ENCODE results near the gene MOV10.

MOV10 gene

DNA sequence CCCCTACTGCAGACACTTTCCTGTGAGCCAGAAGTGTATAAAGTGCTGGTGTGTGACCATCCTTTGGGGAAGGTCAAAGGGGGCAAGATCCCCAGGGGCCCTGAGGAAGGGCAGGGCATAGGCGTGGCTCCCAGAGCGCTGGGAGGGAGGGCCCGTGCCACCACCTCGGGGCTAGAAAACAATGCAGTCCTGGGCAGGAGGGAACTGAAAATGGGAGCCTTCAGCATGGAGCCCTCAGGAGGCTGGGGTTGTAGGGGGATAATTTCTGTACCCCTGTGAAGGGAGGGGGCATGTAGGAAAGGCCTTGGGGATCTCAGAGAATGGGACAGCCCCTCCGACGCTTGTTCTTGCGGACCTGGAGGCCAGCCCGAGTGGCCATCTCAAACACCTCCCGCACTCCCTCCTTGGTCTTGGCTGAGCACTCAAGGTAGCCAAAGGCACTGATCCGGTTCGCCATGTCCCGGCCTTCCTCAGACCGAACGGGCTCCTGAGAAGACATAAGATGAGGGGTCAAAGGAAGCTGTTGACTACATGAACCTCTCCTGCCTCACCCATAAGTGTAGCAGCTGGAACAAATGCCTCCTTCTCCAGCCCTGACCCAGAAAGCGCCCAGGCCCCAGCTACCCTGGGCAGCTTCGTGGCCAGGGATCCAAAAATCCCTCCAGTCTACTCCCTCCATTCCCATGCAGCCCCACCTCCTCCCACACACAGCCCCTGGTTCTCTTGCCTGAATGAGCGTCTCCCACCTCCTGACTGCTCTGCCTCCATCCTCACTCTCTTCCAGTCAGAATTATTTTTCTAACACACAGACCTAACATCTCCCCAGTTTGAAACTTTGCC is 27.0 kb downstream of the MOV10 start:
- DNase-seq (ENCODE audit: low read depth) = no peak
- TF ChIP-seq, protein P1, sequence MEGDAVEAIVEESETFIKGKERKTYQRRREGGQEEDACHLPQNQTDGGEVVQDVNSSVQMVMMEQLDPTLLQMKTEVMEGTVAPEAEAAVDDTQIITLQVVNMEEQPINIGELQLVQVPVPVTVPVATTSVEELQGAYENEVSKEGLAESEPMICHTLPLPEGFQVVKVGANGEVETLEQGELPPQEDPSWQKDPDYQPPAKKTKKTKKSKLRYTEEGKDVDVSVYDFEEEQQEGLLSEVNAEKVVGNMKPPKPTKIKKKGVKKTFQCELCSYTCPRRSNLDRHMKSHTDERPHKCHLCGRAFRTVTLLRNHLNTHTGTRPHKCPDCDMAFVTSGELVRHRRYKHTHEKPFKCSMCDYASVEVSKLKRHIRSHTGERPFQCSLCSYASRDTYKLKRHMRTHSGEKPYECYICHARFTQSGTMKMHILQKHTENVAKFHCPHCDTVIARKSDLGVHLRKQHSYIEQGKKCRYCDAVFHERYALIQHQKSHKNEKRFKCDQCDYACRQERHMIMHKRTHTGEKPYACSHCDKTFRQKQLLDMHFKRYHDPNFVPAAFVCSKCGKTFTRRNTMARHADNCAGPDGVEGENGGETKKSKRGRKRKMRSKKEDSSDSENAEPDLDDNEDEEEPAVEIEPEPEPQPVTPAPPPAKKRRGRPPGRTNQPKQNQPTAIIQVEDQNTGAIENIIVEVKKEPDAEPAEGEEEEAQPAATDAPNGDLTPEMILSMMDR (IDR thresholded peaks at IDR 0.05; ENCODE audit: control insufficient read depth, extremely low read depth, insufficient read depth) = no peak
- H3K4me3 ChIP-seq (ENCODE audit: low read depth, low read length) = no peak overlapping the region

DNA sequence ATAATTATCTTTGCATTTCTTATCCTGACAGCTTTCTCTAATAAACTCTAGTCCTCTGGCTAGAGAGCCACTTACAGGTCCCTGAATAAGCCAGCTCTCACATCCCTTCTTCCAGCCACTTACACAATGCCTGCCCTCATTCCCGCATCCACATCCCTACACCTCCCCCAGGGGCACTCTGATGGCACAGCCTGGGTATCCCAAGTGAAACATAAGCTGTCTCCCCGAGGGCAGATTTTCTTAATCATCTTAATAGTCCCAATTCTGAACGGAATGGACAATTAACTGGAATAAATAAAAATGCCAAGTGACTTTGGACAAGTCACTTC is 27.6 kb downstream of the MOV10 start:
- TF ChIP-seq, protein P1 (IDR thresholded peaks at IDR 0.05; ENCODE audit: control insufficient read depth, extremely low read depth, insufficient read depth) = no peak
- no peak overlapping the region for H3K4me3 ChIP-seq (ENCODE audit: low read depth, low read length)
- DNase-seq (ENCODE audit: low read depth) = no peak

DNA sequence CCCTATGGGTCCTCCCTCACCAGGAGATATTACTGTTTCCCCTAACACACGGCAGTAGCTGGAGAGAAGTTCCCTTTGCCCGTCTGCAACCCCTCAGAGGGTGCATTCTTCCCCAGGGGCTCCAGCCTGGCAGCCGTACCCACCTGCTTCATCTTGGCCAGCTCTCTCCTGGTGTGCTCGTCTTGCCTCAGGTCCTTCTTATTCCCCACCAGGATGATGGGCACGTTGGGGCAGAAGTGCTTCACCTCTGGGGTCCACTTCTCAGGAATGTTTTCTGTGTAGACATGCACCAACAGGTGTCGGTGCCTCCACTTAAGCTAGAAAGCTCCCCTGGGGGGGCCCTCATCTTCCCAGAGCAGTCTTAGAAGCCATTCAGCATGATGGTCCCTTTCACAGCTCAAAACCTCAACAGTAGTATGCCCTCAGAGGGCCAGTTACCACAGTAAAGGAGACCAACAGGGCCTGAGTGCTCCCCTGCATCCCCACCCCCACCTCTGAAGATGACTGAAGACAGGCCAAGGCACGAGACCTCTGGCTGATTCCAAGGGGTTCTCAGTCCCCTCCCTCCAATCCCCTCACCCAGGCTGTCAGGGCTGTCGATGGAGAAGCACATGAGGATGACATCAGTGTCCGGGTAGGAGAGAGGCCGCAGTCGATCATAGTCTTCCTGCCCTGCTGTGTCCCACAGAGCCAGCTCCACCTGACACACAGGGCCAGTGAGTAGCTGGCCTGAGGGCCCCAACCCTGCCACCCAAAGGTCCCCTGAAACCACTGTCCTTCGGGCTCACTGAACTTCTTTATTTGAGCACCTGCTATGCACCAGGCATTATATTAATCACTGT is 28.2 kb downstream of the MOV10 start:
- DNase-seq (ENCODE audit: low read depth) = no peak
- H3K4me3 ChIP-seq (ENCODE audit: low read depth, low read length) = no peak overlapping the region
- TF ChIP-seq, protein P1 (IDR thresholded peaks at IDR 0.05; ENCODE audit: control insufficient read depth, extremely low read depth, insufficient read depth) = no peak

DNA sequence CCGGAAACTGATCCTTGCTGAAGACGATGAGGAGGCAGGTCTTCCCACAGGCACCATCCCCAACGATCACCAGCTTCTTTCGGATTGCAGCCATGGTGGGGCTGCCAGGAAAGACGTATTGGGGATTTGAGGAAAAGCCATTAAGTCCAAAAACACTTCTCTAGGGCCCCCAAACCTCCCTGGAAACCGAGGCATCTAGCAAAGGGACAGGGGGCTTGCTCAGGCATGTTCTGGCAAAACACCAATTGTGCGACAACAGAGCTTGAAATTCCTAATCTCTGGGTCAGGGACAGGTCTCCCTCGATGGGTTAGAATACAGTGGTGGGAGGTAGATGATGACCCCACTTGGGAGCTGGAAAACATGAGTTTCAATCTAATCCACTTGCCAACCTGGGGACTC is 29.2 kb downstream of the MOV10 start:
- no peak overlapping the region for H3K4me3 ChIP-seq (ENCODE audit: low read depth, low read length)
- TF ChIP-seq, protein P1 (IDR thresholded peaks at IDR 0.05; ENCODE audit: control insufficient read depth, extremely low read depth, insufficient read depth) = no peak
- DNase-seq (ENCODE audit: low read depth) = no peak

DNA sequence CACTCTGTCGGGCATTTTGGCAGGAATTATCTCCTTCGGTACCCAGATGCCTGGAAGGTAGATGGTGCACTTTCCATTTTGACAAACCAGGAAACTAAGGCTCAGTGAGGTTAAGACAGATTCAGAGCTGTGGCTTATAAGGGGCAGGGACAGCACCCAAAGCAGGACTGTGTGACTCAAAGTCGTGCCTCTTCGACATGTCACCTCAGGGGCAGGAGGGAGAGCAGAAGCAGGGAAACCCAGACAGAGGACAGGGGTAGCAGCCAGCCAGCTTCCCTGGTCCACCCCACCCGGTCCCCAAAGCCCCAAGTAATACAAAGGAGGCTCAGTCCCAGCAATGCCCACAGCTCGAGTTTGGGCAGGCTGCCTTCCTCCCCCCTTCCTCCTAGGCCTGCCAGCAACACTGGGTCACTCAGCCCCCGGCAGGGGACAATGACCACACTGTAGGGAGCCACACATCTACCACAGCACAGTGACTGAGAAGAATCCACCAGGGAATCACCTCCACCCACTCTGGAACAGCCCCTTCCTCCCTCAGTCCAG is 30.0 kb downstream of the MOV10 start:
- peak overlapping the region; percentile 88 for H3K4me3 ChIP-seq (ENCODE audit: low read depth, low read length)
- TF ChIP-seq, protein P1 (IDR thresholded peaks at IDR 0.05; ENCODE audit: control insufficient read depth, extremely low read depth, insufficient read depth) = no peak
- DNase-seq (ENCODE audit: low read depth) = no peak

DNA sequence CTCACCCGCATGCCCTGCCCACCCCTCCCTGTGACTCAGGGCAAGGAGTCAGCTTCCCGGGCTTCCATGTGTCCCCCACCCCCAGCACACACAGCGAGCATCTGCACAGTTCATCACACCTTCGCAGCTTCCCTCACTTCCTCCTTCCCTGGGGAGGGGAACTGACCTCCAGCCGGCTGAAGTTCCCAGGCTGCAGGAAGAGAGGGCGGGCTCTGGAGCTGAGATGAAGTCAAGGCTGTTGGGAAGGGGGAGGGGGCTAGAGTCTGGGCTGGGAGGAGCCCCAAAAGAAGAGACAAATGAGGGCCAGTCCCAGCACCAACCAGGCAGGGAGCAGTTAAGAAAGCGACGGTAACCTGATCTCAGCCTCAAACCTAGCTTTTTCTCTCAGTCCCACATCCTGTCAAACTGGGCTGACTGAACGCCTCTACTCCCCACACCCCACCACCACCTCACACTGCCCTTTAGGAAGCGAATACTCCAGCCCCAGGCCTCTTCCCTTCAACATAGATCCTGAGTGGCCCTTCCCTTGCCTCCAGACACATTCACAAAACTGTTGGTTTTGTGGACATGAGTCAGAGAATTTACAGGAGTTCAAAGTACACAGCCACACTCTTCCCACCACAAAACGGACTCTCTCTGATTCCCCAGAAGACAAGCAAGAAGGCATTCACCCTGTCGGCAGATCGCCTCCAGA is 30.6 kb downstream of the MOV10 start:
- TF ChIP-seq, protein P1 (IDR thresholded peaks at IDR 0.05; ENCODE audit: control insufficient read depth, extremely low read depth, insufficient read depth) = no peak
- peak overlapping the region; percentile 88 for H3K4me3 ChIP-seq (ENCODE audit: low read depth, low read length)
- peak; percentile 94 for DNase-seq (ENCODE audit: low read depth)
